NCI-H1436 (cell line): ENCODE measurements around the gene ITPA.

Source experiments
- DNase-seq: peaks from one replicate; lab custom pipeline; 2025; lab: John Stamatoyannopoulos, UW

Gene ITPA

DNA sequence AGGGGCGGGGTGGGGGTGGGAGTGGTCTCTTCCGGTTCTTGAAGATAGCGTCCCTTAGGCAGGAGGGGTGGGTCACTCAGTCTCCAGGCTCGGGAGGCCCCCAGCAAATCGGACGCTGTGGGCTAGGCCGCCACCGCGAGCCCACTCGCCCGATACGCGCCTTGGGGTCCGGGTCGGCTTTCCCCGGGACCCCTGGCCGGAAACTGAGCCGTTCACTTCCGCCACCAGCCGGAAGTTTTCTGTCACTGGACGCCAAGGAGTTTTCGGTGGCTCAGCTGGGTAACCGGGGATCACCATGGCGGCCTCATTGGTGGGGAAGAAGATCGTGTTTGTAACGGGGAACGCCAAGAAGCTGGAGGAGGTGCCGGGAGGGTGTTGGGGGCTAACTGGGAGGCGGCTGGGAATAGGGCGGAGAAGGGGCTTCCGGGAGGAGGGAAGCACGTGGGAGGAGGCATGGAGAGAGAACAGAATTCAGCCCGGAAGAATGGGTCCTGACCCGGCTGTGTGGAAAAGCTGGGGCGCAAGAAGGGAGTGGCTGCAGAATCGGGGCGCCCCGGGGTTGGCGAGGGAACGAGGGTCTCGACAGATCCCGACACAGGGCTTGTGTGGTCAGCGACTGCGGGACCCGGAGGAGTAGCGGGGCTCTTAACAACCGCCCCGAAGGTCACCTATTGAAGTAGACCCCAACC is at the start of gene ITPA:
ITPA (plus strand) TSS at position 242 of the 689 bp plus-strand sequence; CDS start at position 296, 54 bp downstream.
- no peak for DNase-seq

GRCh38 chr20:3160418-3160817 is 48.9 kb upstream of the ITPA start:
- no peak for DNase-seq

DNA sequence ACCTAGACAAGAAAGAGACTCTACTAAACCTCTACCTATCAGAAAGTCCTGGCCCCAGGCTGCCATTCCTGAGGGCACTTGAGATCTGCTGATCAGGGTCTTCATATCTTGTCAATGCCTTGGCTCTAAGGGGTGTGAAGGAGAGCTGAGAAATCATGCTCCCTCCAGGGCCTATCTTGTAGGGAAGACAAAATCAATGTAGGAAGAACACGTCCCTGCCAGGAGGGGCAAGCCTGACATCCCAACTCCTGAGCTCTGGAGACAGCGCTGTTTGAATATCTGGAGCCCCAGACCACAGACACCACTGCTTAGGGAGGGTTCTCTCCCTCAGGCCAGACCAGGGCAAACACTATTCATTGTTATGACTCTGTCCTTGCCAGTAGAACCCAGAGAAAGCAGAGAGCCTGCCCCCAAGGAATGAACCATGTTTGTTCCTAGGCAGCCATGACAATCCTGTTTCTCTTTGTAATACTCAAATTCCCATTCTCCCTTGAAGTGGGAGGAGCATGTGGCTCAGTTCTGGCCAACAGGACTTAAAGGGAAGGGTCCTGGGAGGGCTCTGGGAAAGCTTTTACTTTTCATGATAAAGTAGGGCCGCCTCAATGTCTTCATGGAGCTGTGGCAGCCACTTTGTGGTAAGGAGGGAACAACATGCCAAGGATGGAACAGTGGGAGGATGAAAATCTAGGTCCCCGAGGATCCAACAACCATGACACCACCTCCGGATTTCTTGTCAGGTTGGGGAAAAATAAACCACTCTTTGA is 47.8 kb upstream of the ITPA start:
- no peak for DNase-seq

GRCh38 chr20:3162080-3162611 is 47.2 kb upstream of the ITPA start:
- peak; percentile 42 for DNase-seq

DNA sequence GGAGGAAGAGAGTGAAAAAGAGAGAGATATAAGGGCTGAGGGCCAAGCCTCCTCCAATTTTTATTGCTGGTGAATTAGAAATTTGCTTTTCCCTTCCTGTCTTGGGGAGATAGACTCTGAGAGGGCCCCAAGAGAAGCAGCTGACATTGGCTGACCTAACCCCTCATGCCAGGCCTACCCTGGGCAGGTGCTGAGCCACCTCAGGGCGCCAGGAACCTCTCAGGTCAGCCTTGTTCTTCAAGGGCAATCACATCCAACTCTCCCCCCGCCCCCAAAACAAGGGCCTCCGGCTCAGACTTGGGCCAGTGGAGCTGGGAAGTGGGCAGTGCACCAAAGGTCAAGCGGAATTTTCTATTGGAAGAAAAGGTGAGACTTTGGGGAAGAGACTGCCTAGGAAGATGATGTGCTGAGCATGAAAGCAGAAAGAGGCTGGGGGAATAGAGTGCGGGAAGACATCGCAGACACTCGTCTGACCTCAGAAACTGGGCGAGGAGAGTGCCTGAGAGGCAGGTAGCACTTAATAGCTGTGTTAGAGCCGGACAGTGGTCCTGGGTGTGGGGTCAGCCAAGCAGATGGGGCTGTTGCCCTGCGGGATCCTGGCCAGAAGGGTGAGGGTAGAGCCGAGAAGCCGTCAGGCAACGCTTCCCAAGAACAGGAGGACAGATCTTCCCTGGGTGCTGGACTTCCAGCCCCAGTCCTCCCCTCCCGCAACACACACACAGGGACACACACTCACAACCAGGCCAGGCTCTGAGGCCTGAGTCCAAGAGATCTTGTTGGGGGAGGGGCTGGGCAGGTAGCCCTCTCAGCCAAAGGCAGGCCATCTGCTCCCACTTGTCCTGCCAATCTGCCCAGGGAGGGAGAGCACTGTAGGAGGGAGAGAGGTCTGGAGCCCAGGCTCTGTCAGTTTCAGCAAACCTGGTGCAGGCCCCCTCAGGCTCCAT is 45.9 kb upstream of the ITPA start:
- no peak for DNase-seq

GRCh38 chr20:3164043-3164762 is 45.1 kb upstream of the ITPA start:
- no peak for DNase-seq

DNA sequence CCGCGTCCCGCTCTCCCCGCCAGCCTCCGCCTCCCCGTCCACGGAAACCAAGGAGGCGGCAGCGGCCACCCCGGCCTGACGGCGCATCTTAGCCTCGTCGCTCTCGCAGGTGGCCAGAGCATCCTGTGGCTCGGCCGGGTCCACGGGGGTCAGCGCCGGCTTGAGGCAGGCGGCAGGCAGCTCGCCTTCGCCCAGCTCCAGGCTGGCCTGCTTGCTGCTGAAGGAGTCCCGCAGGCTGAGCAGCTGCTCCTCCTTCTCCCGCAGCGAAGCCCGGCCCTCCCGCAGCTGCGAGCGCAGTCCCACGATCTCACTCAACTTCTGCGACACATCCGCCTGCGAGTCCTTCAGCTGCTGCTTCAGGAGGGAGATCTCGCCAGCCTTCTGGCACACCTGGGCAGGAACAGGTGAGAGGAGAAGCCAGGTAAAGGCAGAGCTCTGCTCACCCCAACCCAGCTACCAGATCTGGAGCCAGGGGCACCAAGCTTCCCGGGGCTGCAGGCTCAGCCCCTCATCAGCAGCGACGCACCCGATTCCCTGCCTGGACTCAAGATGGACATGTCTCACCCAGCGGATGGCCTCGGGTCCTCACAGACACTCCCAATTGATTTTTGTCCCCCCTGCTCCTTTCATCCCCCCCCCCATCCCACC is 44.4 kb upstream of the ITPA start:
- DNase-seq = no peak

DNA sequence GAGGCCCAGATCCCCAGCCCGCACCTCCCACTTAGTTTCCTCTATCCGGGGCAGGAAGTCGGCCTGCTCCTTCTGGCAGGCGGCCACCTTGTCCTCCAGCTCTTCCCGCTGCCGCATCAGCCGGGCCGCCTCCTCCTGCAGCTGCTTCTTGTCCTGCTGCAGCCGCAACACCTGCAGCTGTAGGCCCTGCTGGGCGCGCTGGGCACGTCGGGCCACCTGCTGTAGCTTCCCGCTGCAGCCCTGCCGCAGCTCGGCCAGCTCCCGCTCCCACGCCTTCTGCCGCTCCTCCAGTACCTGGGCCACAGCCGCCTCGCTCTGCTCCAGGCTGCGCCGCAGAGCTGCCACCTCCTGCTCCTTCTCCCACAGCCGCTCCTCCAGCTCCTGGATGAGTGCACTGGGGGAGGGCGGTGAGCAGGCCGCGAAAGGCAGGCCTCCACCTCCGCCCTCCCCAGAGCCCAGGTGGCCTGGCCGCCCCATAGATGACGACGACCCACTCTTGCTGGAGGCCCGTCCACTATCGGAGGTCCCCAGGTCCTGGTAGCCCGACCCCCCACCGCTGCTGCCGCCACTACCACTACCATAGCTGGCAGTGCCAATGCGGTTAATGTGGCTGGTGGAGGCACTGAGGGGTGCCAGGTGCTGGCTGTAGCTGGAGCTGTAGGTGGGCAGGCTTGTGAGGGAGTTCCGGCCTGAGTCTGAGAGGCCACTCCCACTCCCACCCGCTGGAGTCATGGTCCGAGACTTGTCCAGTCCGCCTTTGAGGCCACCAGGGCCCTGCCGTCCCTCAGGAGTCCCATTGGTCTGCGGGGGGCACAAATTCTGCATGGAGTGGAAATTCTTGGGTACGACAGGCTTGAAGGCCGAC is 43.6 kb upstream of the ITPA start:
- no peak for DNase-seq

DNA sequence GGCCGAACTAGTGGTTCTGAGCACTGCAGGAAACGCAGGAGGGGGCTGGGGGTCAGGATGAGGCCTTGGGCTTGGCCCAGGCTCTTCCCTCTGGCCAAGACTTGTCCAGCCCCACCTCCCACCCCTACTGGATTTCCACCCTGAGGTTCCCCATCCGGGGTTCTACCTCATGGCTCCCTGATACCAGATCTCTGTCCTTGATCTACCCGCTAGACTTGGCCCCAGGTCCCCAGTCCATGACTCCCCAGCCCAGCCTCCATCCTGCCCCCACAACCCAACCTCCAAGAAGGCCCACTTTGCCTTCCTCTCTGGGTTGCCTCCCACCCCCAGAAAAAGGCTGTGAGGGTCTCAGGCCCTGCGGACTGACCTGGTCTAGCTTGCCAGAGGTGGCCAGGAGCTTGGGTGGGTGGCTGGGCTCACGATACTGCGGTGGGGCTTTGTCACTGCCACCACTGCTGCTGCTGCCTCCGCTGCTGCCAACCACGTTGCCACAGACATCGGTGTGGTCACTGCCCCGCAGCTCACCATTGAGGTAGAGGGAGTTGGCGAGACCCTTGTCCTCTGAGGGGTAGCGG is 42.9 kb upstream of the ITPA start:
- no peak for DNase-seq

DNA sequence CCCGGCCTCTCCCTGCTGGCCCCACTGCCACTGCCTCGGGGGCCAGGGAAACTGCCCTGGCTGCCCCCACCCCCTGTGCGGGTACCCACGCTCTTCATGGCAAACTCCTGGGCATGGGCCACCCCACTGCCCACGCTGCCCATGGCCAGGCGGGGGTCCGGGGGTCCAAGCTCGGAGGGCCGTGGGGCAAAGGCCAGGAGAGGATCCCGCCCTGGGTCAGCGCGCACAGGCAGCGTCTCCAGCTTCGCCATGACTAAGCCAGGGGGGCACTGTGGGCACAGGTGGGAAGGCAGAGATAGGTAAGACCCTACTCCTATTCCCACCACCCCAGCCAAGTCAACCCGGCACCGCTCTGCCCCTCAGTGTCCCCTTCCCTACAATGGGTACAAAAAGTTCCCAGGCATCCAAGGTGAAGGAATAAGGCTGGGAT is 42.4 kb upstream of the ITPA start:
- DNase-seq = no peak

DNA sequence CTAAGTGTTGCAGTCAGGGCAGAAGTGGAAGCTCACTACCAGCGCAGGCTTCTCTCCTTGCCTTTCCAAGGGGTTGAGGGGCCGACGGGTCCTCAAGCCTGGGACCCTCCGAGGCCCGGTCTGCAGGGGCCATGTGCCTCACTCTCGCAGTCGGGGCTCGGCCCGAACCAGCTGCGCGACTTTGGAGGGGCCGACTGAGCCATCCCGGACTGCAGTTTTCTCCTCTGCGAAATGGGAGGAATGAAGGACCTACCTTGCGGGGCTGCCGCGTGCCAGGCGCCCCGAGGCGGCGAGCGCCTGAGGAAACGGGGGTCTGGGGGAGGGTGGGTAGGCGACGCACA is 41.6 kb upstream of the ITPA start:
- no peak for DNase-seq

- DNase-seq = peak; percentile 44
Observed at GRCh38 chr20:3168079-3168828, 41.0 kb upstream of the ITPA start.

DNA sequence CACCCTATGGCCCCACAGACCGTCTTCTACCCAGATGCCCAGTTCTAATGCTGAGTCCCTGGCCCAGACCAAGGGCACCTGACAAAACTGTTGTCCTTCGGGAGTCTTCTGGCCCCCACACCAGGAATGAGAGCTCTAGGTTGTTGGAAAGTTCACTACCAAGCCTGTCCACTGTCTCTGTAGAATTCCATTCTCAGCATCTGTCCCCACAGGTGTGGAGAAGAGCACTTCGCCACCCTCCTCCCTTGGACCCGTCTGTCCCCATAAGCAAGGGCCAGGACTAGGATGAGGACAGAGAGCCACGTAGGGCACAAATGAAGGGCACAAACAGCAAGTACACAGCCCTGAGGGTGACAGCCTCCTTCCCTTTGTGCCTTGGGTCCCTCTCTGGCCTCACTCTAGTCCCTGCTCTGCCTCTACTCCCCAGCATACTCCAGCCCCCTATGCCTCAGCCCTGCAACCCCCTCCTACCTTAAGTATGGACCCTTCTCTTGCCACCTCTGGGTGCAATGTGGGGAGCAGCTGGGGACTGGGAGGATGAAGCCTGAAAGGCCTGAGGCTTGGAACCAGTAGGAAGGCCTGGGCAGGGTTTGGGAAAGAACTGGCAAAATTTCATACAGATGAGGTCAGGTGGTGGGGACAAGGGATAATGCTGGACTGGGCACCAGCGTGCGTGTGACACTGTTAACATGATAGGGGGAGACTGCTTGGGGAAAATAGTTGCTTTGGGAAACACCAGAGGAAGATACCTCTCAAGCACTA is 40.3 kb upstream of the ITPA start:
- DNase-seq = no peak

- DNase-seq = no peak
Observed at GRCh38 chr20:3171391-3172125, 37.7 kb upstream of the ITPA start.

DNA sequence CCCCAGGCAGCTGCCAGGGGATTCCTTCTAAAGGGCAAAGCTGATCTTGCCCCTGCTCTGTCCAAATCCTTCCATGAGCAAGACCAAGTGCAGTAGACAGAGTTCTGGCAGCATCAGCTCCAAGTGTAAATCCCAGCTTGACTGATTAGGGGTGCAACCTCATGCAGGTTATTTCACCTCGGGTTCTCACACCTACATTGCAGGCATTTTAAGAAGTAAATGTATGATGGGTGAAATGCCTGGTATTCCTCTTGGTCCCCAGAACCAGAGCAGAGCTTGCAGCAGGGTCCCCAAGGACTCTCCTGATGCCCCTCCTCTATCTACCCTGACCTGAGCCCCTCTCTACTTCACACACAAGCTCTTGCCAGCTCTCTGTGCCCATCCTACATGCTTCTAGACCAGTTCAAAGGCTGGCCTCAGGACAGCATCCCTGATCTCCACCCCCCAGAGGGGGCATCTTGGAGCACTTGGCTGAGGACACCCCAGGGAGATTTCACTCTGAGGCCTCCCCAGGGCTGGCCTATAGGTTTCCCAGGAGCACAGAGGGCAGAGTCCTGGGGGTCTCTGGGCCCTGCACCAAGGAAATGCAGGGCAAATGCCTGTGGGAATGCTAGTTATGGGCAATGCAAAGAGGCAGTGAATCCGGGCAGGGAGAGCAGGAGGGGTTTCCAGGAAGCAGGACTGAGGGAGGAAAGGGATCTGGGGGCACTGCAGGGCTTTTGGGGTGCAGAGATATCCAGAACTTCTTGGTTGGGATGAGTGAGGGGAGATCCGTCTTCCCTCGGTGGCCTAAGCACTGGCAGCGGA is 37.0 kb upstream of the ITPA start:
- no peak for DNase-seq

DNA sequence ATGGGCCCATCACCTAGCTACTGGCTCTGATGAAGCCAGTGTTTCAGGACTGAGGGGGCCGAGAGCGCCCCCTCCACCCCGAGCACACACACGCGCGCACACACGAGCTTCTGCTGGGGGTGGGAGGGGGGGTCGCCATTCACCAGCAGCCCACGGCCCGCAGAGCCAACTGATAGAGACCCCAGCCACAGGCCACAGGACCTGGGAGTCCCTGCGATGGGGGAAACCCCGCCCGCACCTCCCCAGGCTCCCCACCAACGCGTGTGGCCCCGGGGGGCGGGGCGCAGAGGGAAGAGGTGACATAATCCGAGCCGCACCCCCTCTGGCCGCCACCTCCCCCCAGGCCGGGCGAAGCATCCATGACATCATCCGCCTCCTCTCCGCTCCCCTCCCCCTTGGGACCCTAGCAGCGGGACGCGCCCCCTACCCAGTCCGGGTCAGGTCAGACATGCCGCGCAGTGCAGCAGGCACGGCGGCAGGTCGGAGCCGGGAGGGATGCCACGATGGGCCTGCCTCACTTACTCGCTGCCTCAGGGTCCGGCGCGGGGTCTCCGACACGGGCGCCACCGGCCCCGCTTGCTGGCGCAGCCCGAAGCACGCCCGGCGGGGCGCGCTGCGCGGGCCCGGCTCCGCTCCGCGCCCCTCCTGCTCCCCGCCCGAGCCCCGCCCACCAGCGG is 36.2 kb upstream of the ITPA start, which contains the start of gene LZTS3:
LZTS3 (minus strand) TSS at position 617 of the 677 bp plus-strand sequence. CDS start 6,386 bp downstream, outside the sequence.
- DNase-seq = peak; percentile 75
